Measurements from ENCODE around the gene BHMT.
"Not testable (repeated sequence)": the region's sequence is repeated elsewhere in the genome, so short reads cannot be mapped to it uniquely, and the experiment has no call there.

The BHMT gene

DNA sequence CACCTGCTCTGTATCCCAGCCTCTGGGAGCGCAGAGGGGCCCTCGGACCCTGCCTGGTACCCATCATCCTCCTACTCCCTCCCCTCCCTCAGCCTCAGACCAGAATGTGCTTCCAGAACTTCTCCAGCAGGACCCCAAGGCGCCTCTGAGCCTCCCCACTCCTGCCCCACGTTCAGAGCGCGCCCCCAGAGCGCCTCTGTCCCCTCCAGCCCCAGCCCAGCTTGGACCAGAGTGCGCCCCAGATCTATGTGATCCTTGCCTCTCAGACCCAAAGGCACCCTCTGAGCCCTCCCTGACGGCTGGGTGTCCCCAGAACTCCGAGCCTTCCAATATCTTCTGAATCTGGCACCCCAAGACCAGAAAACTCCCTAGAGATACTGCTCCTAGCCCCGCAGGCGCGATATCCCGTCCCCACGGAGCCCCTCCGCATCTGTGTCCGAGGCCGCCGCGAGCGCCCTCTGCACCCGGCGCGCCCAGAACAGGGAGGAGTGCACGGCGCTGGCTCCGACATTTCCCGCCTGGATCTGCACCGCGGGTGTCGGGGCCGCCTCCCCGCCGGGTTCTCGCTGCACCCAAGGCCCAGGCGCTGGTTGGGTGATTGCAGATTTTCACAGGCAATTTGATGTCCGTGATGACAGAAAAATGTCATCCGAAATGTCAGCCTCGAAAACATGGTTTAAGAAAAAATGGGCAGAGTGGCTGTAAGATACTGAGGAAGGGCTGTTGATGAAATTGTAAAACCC lies 522 bp downstream of the BHMT start:
- DNase-seq (ENCODE audit: low spot score): no peak

DNA sequence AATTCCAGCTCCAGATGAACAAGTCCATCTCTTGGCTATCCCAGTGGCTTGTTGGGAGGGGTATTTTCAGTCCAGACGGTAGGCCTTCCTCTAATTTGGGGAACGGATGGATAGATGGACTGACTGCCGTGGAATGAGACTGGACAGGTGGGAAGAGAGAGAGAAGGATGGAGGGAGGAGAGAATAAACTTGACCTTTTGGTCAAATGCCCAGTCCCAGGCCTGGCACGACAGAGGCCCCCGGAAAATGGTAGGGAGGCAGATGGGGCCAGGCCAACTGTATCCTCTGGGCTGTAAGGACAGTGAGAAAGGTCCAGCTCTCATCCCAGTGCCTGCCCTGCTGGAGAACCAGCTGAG lies 1.1 kb downstream of the BHMT start:
- DNase-seq (ENCODE audit: low spot score): no peak

DNA sequence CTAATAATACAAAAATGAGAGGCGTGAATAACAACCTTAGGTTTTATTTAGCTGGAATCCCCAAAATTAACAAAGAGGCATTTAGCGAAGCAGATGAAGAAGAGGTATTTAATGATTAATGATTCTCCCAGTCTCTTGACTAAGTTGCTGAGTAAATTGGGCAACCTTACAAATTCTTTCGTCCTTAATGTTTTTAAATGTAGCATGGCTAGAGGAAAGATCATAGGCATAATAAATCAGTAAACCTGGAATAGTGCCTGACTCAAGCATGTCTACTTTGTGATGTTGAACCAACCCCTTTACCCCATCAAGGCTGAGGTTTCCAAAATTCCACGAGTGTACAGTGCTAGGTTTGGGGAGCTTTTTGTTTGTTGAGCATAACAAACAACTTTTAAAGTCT lies 7.9 kb downstream of the BHMT start:
- DNase-seq (ENCODE audit: low spot score): no peak

DNA sequence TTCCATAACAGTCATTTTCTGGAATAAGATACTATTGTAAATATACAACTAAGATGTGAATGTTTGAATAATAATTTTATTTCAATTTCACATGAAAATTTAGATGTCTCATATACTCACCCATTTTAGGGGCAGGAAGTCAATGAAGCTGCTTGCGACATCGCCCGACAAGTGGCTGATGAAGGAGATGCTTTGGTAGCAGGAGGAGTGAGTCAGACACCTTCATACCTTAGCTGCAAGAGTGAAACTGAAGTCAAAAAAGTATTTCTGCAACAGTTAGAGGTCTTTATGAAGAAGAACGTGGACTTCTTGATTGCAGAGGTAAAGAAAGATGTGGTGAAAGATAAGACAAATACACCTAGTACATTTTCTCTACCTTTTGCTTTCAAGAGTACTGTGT lies 8.6 kb downstream of the BHMT start:
- no peak for DNase-seq (ENCODE audit: low spot score)

DNA sequence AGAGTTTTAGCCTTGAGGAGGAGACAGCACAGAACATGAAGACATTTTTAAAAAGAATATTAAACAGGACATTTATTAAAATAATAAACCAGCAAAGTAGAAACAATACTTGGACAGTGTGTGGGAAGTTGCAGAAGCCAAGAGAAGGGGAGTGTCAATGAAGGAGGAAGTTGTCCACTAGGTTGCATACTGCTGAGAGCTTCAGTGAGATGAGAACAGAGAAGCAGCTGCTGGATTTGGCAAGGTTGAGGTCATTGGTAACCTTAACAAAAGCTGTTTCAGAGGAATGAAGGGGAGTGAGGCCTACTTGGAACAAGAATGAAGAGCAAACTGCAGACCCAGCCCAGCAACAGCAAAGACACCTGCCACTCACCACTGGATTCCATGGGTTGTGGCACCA lies 11.4 kb downstream of the BHMT start:
- no peak for DNase-seq (ENCODE audit: low spot score)

DNA sequence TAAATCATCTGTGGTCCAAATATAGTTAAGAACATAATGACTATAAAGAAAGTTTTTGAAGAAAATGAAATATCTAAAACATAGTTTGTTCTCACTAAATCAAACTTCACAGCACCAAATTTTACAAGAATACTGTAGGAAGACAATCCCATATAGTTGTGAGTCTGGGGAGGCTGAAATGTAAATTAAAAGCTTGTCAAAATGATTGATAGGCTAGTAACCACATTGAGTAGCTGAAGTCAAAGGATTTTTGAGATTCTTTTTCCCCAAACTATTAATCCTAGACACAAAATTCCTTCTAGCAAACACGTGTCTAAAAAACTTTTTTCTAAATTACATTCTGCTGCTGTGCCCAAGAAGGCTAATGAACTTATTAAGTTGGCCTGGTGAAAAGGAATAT lies 13.0 kb downstream of the BHMT start:
- DNase-seq (ENCODE audit: low spot score): no peak

DNA sequence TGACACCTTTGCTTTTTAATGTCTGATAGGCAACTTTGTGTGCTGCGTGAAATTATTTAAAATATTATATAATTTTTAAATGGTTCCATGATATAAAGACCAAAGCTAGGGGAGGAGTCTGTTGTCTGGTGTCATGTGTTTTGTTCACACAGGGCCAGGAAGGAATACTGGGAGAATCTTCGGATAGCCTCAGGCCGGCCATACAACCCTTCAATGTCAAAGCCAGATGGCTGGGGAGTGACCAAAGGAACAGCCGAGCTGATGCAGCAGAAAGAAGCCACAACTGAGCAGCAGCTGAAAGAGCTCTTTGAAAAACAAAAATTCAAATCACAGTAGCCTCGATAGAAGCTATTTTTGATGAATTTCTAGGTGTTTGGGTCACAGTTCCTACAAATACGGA lies 19.2 kb downstream of the BHMT start:
- no peak for DNase-seq (ENCODE audit: low spot score)

DNA sequence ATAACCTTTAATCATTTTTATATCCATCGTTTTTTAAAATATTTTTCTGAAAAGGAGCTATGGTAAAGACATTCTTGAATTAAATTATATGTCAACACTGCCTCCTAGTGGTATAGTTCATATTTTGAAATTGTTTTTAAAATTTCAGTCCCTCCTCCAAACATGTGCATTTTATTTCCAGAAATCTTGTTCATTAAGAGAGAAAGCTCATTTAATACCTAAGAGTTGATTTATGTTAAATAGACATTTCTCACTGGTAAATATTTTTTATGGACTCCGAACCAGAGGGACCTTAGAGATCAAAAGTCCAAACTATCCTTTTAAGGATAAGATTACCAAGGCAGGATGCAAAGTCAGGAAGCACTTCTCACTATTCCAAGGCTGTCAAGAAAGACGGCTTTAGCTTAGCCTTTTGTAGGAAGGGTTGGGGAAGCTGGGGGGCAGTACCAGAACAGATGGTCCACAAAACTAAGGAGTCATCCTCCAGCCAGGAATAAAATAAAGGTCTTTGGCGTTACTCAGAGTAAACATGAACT lies 21.6 kb downstream of the BHMT start:
- DNase-seq (ENCODE audit: low spot score): peak; percentile 52

DNA sequence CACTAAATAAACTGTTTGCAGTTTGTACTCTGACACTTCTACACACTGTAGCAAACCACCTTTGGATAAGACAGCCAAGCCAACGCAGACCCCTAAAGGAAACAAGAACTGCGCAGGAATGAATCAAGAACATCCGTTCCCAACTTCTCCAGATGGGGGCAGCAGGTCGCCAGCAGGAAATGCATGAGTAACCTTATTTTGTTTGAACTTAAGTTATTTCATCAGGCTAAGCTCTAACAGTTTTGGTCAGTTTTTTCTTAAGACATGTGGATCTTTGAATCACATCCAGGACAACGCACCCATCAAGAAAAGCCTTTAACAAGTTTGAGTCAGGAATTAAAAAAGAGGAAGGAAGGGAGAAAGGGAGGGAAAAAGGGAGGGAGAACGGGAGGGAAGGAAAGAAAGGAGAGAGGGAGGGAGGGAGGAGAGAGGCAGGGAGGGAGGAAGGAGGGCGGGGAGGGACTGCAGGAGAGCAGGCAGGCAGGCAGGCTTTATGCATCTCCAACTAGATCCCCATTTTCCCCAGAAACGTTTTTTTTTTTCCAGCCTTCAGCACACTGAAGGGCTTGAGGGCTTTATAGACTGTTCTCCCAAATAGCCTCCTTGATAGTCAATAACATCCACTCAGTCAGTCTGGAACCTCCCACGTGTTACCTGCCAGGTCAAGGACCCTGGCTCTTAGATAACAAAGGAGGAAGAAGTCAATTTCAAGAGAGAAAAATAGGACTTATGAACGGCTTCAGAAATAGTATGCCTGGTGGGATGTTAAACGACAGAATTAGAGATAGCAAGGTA lies 22.2 kb downstream of the BHMT start:
- DNase-seq (ENCODE audit: low spot score): peak; percentile 65

DNA sequence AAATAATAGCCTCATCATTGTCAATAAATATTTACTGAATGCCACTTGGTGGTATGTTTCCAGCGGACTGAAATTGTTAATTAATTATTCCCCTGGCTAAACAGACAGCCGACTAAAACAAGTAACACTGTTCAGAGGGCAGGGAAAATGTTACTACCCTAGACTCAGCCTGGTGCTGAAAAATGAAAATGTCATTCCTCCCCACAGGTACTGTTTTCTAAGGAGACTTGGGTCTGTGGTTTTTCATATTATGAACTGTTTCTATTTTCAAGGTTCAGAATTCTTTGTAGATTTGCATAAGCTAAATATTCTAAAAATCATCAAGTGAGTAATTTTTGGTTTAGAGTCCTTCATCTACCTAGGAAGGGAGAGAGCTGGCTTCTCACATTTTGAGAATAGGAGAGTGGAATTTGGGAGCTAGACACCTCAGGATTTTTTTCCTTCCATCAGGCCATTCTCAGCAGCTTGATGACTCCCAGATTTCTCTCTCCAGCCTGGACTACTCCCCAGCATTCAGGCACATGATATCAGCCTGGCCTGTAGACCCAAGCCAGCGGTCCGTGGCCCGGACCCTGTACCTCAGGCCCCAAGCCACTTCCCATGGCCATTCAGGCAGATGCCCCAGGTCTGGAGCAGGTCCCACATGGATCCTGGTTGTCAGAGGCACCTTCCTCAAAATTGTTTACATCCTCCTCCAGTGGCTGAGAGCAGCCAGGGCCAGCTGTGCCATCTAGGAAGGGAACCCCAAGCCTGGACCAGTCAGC lies 24.4 kb downstream of the BHMT start:
- DNase-seq (ENCODE audit: low spot score): no peak

DNA sequence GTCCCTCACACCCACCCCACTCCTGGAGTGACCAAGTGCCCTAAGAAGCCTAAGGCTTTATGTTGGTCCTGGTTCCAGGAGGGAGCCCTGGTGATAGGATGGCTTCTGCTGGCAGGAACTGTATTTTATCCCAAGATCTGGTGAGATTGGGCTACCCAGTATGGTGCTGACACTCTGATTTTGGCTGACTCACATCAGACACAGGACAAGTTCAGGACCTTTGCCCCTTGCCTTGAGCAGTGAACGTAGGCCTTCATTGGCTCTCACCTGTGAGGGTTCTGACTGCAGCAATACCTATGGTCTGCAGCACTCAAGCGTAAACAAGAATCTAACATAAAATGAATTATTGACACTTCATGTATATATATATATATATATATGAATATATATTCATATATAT lies 25.0 kb downstream of the BHMT start:
- DNase-seq (ENCODE audit: low spot score): no peak

DNA sequence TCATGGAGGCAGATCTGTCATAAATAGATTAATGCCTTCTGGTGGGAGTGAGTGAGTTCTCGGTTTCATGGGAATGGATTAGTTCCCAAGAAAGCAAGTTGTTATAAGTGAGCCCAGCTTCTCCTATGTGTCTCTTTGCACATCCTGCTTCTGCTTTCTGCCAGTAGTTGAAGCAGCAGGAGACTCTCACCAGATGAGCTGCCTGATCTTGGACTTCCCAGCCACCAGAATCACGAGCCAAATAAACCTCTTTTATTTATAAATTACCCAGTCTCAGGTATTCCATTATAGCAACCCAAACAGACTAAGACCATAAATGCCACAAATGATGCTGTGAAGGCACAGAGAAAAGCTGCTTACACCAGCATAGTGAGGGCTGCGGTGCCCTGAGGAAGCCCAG lies 28.9 kb downstream of the BHMT start:
- DNase-seq (ENCODE audit: low spot score): no peak

DNA sequence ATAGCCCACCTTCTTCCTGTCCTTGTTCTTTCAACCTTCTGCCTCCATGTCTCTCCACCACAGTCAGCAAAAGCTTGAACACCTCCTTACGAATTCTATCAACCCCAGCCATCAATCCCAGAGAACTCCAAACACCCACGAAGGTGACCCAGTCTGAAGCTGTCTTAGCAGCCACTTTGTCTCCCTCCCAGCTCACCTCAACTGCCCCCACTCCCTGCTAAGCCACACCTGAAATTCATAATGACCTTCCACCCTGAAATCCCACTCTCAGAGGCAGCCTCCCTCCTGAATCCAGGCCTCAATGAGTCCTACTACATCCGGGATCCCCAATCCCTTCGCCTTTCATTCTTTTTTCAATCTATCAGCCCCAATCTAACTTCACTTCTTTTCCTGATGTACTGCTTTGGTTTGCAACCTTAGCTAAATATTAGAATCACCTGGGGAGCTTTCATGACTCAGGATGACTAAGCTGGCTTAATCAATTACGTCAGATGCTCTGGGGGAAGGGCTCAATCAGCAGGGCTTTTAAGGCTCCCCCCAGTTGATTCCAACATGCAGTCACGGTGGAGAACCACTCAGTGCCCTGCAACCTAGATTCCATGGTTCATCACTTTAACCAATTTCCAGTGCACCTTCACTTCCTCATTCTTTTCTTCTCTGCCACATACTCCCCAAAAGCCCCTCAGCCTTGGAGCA lies 32.2 kb downstream of the BHMT start:
- peak; percentile 25 for DNase-seq (ENCODE audit: low spot score)

DNA sequence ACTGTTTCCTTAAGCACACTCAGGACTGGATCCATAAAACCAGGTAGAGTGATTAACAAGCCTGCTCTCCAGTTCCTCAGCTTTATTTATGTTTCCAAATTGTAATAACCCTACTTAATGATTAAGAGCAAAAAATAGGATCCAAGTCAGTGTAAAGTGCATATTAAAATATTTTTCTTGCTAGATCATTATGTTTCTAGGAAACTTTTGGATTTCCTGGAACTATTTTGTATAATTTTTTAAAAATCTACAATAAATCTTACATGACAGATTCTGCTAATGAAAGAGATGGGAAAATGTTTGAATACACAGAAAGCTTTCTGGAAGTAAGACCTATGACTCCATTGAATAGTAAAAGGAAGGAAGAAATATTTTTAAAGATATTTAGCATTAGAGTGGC lies 35.5 kb downstream of the BHMT start:
- DNase-seq (ENCODE audit: low spot score): no peak

DNA sequence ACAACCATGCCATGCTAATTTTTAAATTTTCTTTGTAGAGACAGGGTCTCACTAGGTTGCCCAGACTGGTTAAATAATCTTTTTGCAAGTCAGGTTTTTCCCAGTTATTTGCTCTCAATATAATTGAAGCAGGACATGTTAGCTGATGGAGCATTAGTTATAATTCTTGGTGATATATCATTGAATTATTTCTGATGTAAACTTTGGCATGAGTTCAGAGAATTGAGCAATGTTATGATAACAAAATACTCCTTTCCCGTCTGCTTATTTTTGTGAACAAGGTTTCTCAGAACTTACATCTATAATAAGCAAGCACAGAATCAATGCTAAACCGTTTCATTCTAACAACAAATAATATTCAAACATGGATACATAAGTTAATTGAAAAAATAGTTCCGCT lies 37.8 kb downstream of the BHMT start:
- DNase-seq (ENCODE audit: low spot score): no peak

DNA sequence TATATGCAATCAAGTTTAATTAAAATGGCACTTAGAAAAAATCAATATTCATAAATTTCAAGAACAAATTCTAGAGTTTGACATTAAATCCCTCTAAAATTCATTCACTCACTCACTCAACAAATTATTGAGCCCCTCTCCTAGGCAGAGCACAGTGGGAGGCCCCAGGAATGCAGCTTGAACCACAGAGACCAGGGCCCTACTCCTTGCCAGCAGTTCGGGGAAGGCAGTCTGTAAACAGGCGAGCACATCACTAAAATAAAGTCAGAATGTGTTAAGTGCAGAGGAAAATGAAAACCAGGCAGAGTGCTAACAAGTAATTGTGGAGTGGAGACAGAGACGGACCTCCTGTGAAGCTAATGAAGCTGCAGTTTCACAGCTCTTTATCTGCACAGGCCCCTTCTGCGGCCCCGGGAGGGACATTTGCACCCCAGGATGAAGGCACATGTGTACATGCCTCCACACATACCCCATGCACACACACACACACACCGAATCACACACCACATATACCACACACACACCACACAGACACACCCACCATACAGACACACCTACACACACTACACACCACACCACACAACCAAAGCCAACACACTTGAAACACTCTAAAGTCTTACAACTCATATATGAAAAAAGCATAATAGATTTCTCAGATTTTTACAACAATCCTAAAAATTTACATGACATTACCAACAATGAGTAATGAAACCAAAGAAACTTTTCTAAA lies 40.5 kb downstream of the BHMT start:
- DNase-seq (ENCODE audit: low spot score): no peak

DNA sequence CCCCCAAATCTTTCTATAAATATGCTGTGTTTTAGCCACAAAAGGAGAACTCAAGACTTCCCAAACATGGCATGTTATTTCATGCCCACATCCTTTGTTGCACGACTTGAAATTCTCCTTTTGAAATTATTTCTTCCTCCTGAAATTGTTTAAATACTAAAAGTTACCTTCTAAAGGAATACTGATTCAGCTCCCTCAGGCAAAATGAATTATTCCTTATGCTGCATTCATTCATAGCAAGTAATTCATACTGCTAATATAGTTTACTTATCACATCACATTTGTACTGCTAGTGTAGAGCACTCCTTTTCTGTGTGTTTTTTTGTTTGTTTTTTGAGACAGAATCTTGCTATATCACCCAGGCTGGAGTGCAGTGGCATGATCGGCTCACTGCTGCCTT lies 45.7 kb downstream of the BHMT start:
- DNase-seq (ENCODE audit: low spot score): no peak

DNA sequence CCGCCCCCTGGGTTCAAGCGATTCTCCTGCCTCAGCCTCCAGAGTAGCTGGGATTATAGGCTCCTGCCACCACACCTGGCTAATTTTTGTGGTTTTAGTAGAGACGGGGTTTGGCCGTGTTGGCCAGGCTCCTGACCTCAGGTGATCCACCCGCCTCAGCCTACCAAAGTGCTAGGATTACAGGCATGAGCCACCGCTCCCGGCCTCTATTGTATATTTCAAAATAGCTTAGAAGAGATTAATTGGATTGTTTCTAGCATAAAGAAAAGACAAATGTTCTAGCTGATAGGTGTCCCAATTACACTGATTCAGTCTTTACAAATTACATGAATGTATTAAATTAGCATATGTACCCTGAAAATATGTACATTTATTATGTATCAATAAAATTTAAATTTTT lies 50.0 kb downstream of the BHMT start:
- not testable (repeated sequence) for DNase-seq (ENCODE audit: low spot score)

DNA sequence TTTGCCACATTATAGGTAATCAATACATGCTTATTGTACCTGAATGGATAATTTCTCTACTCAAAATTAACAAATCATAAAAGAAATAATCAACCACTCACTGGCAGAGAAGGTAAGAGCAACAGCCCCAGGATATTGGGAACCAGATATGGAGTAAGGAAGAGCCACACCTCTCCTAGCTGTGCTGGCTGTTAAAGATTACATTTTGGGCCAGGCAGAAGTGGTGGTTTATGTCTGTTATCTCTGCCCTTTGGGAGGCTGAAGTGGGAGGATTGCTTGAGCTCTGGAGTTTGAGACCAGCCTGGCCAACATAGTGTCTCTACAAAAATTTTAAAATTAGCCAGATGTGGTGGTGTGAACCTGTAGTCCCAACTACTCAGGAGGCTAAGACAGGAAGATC lies 56.4 kb downstream of the BHMT start:
- no peak for DNase-seq (ENCODE audit: low spot score)

DNA sequence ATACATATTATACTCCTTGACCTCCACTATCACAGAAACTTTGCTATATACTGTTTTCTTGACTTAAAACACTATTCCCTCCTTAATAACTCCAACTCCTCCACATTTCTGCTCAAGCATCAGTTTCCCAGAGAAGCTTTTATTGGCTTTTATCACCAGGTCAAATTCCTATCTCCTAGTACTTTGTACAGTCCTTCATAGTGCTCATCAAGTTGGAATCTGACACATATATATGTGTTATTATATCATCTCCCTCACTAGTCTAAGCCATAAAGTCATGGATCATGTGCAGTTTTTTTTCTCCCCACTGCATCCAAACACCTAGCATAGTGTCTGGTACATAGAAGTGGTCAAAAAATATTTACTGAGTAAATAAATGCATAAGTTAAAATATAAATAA lies 59.1 kb downstream of the BHMT start:
- no peak for DNase-seq (ENCODE audit: low spot score)

DNA sequence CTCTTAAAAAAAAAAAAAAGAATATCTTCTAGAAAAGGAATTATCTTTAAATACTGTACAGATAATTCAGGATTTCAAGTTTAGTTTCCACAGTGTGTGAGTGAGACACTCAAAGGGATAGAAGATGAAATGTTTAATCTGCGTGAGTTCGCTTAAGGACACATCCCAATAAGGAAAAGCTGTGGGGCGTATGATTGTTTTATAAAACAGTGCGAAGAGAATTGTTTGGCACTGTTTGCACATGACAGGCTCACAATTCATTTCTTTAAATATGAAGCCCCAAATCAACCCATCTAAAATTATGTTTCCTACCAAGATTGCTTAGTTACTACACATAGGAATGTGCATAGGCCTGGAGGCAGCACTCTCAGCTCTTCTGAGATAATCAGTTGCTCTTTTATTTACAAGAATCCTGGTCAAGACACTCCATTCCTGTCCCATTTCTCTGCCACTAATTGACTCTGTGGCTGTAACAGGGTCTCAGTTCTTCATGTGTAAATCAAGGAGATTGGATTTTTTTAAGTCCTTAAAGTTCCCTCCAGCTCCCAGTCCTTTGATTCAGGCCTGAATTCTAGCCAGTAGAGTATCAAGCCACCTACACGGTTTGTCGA lies 60.1 kb downstream of the BHMT start:
- no peak for DNase-seq (ENCODE audit: low spot score)

All from hematopoietic multipotent progenitor cell treated with erythropoietin and hydrocortisone succinate and interleukin-3 and kit ligand, for 17 days (in vitro differentiated cells).